ENCODE measurements around the gene MMEL1.

DNA sequence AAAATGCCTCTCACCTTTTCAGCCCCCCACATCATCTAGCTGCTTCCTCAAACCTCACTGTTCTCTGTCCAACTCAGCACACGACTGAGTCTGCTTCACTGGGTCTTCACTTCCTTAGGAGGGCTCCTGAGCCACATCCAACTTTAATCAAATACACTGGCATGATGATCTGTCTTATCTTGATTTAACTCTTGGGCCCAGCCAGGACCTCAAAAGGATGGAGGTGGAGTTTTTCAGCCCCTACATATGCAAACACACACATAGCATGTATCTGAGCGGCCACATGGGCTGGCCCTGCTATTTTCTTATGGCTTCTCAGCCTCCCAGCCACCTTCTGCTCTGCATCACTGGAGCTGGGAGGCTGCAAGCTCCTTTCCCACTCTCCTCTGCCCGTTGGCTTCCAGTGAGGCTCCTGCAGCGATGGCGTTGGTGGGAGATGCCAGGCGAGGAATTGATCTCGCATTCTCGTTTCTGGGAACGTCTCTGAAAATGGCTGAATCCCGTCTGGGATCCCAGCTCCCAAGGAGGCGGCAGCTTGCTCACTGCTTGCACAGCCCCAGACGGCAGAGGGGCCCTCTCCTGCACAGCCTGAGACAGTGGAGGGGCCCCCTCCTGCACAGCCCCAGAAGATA, 48.0 kb downstream of the MMEL1 start:
- TF ChIP-seq, protein P1, sequence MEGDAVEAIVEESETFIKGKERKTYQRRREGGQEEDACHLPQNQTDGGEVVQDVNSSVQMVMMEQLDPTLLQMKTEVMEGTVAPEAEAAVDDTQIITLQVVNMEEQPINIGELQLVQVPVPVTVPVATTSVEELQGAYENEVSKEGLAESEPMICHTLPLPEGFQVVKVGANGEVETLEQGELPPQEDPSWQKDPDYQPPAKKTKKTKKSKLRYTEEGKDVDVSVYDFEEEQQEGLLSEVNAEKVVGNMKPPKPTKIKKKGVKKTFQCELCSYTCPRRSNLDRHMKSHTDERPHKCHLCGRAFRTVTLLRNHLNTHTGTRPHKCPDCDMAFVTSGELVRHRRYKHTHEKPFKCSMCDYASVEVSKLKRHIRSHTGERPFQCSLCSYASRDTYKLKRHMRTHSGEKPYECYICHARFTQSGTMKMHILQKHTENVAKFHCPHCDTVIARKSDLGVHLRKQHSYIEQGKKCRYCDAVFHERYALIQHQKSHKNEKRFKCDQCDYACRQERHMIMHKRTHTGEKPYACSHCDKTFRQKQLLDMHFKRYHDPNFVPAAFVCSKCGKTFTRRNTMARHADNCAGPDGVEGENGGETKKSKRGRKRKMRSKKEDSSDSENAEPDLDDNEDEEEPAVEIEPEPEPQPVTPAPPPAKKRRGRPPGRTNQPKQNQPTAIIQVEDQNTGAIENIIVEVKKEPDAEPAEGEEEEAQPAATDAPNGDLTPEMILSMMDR (conservative IDR thresholded peaks at IDR 0.05; ENCODE audit: low read depth in 2 of 2), result no peak
- TF ChIP-seq POLR2AphosphoS5 (IDR thresholded peaks at IDR 0.05; ENCODE audit: low read depth) (no peak), EZH2phosphoT487 (IDR thresholded peaks at IDR 0.05; ENCODE audit: unreplicated experiment) (no peak), EZH2 (IDR thresholded peaks at IDR 0.05; ENCODE audit: low read depth, unreplicated experiment) (no peak)

All from GM23338 (cell line).